ENCODE results near the gene DGKI. TPM values are rescaled to one million over a fixed set of nuclear protein-coding genes. Genes with fewer than 3 reads are reported as not detected.

Gene DGKI
- total RNA-seq (ENCODE audit: unreplicated experiment): 0.69 TPM
- long read RNA-seq: 0 reads

DNA sequence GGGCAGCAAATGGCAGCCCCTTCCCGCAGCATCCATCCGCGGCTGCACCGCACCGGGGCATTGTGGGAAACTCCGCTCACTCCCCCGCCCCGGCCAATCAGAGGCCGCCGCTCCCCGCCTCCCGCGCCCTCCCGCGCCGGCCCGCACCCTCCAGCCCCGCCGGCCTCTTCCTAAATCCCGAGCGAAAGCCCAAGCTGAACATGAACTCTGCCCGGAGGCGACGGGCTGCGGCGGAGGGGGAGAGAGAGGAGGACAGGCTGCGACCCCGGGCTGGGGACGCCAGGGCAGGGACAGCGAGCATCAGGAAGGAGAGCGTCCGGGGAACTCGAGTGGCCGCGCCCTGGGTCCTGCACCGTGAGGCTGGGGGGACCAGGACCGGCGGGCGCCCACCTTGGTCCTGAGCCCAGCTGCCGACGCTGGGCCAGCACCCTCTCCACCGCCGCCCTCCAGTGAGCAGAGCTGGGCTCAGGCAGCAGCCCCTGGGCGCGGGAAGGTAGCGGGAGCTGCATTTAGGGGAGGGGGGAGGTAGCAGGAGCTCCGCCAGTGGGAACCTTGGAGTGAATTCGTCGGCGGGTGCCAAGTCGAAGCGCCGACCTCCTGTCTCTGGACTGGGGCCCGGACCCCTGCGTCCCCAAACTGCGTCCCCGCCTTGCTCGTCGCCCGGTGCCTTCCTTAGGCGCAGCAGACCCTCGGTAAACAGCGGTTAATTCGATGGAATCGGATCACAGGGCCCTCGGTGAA is at the start of gene DGKI:
Gene DGKI (minus strand): TSS at position 148 of the 741 bp plus-strand sequence.
- Mint-ChIP-seq H3K27ac (ENCODE audit: unreplicated experiment) (no peak within 1 kb of the TSS), H3K4me3 (ENCODE audit: unreplicated experiment) (peak within 1 kb of the TSS; percentile 70), H3K4me1 (ENCODE audit: unreplicated experiment) (peaks cover 2% of the 10 kb centered on the region), H3K27me3 (ENCODE audit: unreplicated experiment) (peaks cover 17% of the 10 kb centered on the region), H3K9me3 (ENCODE audit: unreplicated experiment) (no peaks in the 10 kb centered on the region), H3K36me3 (ENCODE audit: low read depth, unreplicated experiment) (no peaks in the 10 kb centered on the region)
- peak; percentile 30 for DNase-seq (ENCODE audit: low spot score)
- TF ChIP-seq, protein P1, sequence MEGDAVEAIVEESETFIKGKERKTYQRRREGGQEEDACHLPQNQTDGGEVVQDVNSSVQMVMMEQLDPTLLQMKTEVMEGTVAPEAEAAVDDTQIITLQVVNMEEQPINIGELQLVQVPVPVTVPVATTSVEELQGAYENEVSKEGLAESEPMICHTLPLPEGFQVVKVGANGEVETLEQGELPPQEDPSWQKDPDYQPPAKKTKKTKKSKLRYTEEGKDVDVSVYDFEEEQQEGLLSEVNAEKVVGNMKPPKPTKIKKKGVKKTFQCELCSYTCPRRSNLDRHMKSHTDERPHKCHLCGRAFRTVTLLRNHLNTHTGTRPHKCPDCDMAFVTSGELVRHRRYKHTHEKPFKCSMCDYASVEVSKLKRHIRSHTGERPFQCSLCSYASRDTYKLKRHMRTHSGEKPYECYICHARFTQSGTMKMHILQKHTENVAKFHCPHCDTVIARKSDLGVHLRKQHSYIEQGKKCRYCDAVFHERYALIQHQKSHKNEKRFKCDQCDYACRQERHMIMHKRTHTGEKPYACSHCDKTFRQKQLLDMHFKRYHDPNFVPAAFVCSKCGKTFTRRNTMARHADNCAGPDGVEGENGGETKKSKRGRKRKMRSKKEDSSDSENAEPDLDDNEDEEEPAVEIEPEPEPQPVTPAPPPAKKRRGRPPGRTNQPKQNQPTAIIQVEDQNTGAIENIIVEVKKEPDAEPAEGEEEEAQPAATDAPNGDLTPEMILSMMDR (IDR thresholded peaks at IDR 0.05; ENCODE audit: unreplicated experiment): no peak

DNA sequence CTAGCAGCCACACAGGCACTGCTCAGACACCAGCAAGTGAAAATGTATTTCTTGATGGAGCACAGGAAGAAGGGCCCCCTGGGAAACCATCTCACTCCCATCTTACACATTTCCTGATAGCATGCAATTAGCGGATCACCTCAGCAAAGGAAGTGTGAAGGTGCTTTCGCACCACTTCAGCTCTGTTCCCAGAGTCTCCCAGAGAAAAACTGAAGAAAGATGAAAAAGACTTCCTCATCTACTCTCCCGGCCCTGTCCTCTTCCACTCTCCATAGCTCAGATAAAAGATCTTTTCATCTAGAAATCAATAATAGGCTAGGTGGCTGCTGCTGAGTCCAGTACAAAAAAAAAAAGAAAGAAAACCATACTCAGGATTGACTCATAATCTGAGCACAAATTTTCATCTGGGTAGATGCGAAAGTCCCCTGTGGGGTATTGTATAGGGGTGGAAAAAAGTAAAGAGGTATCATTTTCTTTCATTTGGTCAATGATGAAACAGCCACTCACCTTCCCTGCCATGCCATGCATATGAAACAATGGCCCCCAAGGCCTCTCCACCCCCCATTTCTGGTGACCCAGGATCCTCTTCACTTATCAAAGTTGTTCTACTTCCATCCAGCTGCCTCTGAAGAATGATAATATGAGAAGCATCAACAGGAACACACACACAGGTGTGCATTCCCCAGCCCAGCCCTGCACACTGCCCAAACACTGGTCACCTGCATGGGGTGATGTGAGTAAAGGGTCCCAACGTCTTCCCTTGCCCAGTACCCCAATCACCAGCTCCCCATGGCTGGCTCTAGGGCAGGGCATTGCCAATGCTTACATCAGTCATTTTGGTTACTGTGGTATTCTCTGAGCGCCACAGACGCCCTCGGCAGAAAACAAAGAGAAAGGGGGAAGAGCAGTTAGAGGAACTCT is 48.8 kb upstream of the DGKI start:
- no peak for DNase-seq (ENCODE audit: low spot score)
- H3K4me1 Mint-ChIP-seq (ENCODE audit: unreplicated experiment): peaks cover 10% of the 10 kb centered on the region
- peaks cover 35% of the 10 kb centered on the region for H3K36me3 Mint-ChIP-seq (ENCODE audit: low read depth, unreplicated experiment)
- no peak overlapping the region for H3K27ac Mint-ChIP-seq (ENCODE audit: unreplicated experiment)
- H3K9me3 Mint-ChIP-seq (ENCODE audit: unreplicated experiment): no peaks in the 10 kb centered on the region
- no peak overlapping the region for H3K4me3 Mint-ChIP-seq (ENCODE audit: unreplicated experiment)
- peaks cover 3% of the 10 kb centered on the region for H3K27me3 Mint-ChIP-seq (ENCODE audit: unreplicated experiment)
- TF ChIP-seq, protein P1 (IDR thresholded peaks at IDR 0.05; ENCODE audit: unreplicated experiment): no peak

DNA sequence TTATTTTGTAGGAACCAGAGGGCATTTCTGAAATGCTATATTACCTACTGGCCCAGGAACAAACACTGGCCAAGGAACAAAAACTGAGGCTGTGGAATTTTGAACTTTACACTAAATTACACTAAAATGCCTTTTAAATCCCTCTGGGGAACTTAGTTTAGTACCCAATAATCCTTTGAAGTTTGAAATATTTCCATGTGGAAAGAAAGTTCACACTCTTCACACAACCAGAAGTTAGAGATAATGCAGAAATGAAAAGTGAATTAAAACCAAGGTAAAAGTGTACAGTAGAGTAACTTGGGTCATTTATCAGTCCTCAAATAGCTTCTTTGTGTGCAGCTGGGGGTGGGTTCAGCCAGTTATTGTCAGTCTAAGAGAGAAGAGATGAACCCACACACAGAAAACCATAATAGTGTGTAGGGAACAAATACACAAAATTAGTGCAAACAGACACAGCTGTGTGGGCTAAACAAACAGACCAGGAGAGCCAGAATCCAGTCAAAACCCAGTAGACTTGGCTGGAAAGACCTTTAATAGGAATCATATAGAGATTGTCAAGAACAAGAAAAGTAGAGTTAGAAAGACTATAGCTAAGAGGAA is 46.5 kb upstream of the DGKI start:
- Mint-ChIP-seq H3K36me3 (ENCODE audit: low read depth, unreplicated experiment) (peaks cover 35% of the 10 kb centered on the region), H3K9me3 (ENCODE audit: unreplicated experiment) (no peaks in the 10 kb centered on the region), H3K27me3 (ENCODE audit: unreplicated experiment) (peaks cover 4% of the 10 kb centered on the region), H3K4me1 (ENCODE audit: unreplicated experiment) (peaks cover 16% of the 10 kb centered on the region), H3K27ac (ENCODE audit: unreplicated experiment) (no peak overlapping the region), H3K4me3 (ENCODE audit: unreplicated experiment) (no peak overlapping the region)
- TF ChIP-seq, protein P1 (IDR thresholded peaks at IDR 0.05; ENCODE audit: unreplicated experiment): no peak
- DNase-seq (ENCODE audit: low spot score): no peak

DNA sequence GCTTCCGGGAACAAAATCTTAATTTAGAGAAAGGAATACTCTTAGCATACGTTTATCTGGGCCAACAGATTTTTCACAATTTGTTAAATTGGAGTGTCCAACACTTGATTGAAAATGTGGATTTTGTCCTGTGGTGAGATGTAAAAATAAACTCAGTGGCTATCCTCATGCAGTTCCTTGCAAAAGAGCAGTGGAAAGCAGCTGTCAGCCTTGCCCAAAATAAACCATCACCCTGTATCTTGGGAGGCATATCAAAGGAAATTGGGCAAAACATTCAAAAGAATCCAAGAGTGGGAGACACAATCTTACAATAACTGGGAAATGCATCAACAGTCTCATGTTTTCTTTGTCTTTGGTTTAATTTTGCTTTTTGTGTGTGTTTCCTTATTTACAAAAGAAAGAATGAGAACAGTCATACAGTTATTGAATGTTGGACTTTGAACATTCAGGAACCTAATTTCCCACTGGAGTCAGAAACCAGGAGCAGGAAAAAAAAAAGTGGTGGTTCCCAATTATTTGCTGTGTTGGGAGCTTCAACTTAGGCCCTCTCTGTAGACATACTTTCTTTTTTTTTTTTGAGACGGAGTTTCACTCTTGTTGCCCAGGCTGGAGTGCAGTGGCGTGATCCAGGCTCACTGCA is 44.4 kb upstream of the DGKI start:
- Mint-ChIP-seq H3K36me3 (ENCODE audit: low read depth, unreplicated experiment) (peaks cover 24% of the 10 kb centered on the region), H3K4me3 (ENCODE audit: unreplicated experiment) (no peak overlapping the region), H3K27me3 (ENCODE audit: unreplicated experiment) (peaks cover 2% of the 10 kb centered on the region), H3K27ac (ENCODE audit: unreplicated experiment) (no peak overlapping the region), H3K9me3 (ENCODE audit: unreplicated experiment) (no peaks in the 10 kb centered on the region), H3K4me1 (ENCODE audit: unreplicated experiment) (peaks cover 19% of the 10 kb centered on the region)
- DNase-seq (ENCODE audit: low spot score): no peak
- TF ChIP-seq, protein P1 (IDR thresholded peaks at IDR 0.05; ENCODE audit: unreplicated experiment): no peak

All from endothelial cell (in vitro differentiated cells).